HepG2 (cell line): ENCODE measurements around the gene FLAD1. TPM values are rescaled to one million over a fixed set of nuclear protein-coding genes. Genes with fewer than 3 reads are reported as not detected.

ENCODE experiments used
- JDP2 ChIP-seq: sonication (generic); formaldehyde crosslinking; IDR thresholded peaks from 2 replicates; pipeline ENCODE4 v1.8.1; 2022; ENCODE audit warnings: missing genetic modification reagents, borderline replicate concordance
- MAFF ChIP-seq: IDR thresholded peaks from 2 replicates; pipeline ENCODE4 v1.6.1; 2011; ENCODE audit warnings: low read depth, low read length, improper control_type of control experiment
- NFIB ChIP-seq: sonication (generic); formaldehyde crosslinking; IDR thresholded peaks from 2 replicates; pipeline ENCODE4 v1.9.0; 2021; ENCODE audit warnings: missing genetic modification reagents, mild to moderate bottlenecking, borderline replicate concordance
- PAF1 ChIP-seq: IDR thresholded peaks from 2 replicates; pipeline ENCODE4 v1.6.1; 2016; ENCODE audit warnings: missing genetic modification reagents, missing compliant biosample characterization
- RBM39 ChIP-seq: fragments of 200-400 bp; formaldehyde crosslinking; IDR thresholded peaks from one replicate; pipeline ENCODE4 v1.6.1; 2018; ENCODE audit warnings: antibody characterized with exemption, mild to moderate bottlenecking, low read depth, low read length; ENCODE audit not compliant: poor library complexity, severe bottlenecking
- RERE ChIP-seq: IDR thresholded peaks from 2 replicates; pipeline ENCODE4 v1.6.1; 2016; ENCODE audit warnings: low read depth, missing genetic modification reagents, missing compliant biosample characterization
- ZFYVE20 ChIP-seq: sonication (generic); formaldehyde crosslinking; IDR thresholded peaks from 2 replicates; pipeline ENCODE4 v1.8.0; 2023; ENCODE audit warnings: low read depth, mild to moderate bottlenecking, moderate library complexity, missing genetic modification reagents, borderline replicate concordance
- ZNF18 ChIP-seq: sonication (generic); formaldehyde crosslinking; IDR thresholded peaks from 2 replicates; pipeline ENCODE4 v1.8.0; 2022; ENCODE audit warnings: mild to moderate bottlenecking, missing genetic modification reagents; ENCODE audit not compliant: insufficient replicate concordance
- ZNF776 ChIP-seq: sonication (generic); formaldehyde crosslinking; IDR thresholded peaks from 2 replicates; pipeline ENCODE4 v1.4.0; 2020; ENCODE audit warnings: mild to moderate bottlenecking, missing genetic modification reagents
- ZNF883 ChIP-seq: sonication (generic); formaldehyde crosslinking; IDR thresholded peaks from 2 replicates; pipeline ENCODE4 v1.5.1; 2020; ENCODE audit warnings: mild to moderate bottlenecking, missing genetic modification reagents; ENCODE audit errors: not compliant biosample characterization
- ZSCAN20 ChIP-seq: sonication (generic); formaldehyde crosslinking; IDR thresholded peaks from 2 replicates; pipeline ENCODE4 v1.4.0; 2020; ENCODE audit warnings: missing genetic modification reagents, mild to moderate bottlenecking, borderline replicate concordance
- polyA plus RNA-seq, 8 experiments: library from polyadenylated mRNA; depleted of rRNA in 3 of 8; stranded (reverse) in 7 of 8; unstranded in 1 of 8; fragments of >200 nt; fragmentation: Illumina TruSeq in 4 of 8; extraction: Trizol in 4 of 8; gene quantifications; 2 replicates each; pipeline versions ENCODE4 v1.2.1 to v1.2.3, GENCODE V29; 2011 to 2016; ENCODE audit warnings: low read depth in 4 of 8, missing spikeins in 1 of 8, mixed read lengths in 1 of 8; ENCODE audit not compliant: insufficient read depth in 1 of 8
- total RNA-seq, 5 experiments: library from RNA; depleted of rRNA; stranded (reverse); fragments of >200 nt; fragmentation: Illumina TruSeq; extraction: Trizol; gene quantifications; 2 replicates each; pipeline ENCODE4 v1.2.3, GENCODE V29; 2016; ENCODE audit warnings: low read depth in 1 of 5
- TF ChIP-seq, protein P1 (sequence below): sonication (generic); formaldehyde crosslinking; IDR thresholded peaks from 2 replicates; pipeline ENCODE4 v1.8.0; 2022; ENCODE audit warnings: missing genetic modification reagents, mild to moderate bottlenecking, moderate library complexity, borderline replicate concordance
- TF ChIP-seq, protein P2 (sequence below): sonication (generic); formaldehyde crosslinking; IDR thresholded peaks from 2 replicates; pipeline ENCODE4 v1.4.0; 2020; ENCODE audit warnings: mild to moderate bottlenecking, missing genetic modification reagents

Gene FLAD1
- total and polyA plus RNA-seq, 2 of the 13 experiments (the other 11 are each of a cell fraction or from before 2014, with no cell fraction given) = 25.9 to 32.8 TPM

DNA sequence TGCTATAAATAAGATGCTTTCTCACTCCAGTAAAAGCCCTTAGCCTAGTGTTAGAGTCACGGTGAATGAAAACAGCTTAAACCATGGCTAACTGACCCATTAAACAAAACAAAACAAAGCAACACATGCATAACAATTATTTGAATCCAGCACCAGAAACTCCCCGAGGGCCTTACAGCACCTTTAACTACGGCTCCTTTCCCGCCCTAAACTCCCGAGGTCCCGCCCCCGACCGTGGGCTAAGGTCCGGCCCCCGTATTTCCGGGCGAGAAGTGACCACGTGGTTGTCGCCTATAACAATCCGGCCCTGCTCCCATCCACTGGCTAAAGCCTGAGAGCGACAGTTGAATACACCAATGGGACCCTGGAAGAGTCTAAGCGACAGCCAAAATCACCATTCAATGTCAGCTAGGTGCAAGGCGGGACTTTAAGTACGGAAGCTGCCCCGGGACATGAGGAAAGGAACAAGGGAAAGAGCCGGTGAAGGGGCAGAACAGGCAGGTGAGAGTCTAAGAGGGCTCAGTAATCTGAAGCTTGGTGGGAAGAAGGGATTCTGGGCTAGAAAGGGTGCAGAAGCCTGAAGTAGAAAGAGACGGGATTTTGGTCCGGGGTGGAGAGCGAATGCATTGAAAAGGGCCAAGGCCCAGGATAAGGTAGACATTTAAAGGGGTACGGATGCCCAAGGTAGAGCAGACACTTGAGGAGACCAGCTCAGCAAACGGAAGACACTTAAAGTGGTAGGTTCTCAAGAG is at the start of gene FLAD1 (continued):
- TF ChIP-seq, protein P1, sequence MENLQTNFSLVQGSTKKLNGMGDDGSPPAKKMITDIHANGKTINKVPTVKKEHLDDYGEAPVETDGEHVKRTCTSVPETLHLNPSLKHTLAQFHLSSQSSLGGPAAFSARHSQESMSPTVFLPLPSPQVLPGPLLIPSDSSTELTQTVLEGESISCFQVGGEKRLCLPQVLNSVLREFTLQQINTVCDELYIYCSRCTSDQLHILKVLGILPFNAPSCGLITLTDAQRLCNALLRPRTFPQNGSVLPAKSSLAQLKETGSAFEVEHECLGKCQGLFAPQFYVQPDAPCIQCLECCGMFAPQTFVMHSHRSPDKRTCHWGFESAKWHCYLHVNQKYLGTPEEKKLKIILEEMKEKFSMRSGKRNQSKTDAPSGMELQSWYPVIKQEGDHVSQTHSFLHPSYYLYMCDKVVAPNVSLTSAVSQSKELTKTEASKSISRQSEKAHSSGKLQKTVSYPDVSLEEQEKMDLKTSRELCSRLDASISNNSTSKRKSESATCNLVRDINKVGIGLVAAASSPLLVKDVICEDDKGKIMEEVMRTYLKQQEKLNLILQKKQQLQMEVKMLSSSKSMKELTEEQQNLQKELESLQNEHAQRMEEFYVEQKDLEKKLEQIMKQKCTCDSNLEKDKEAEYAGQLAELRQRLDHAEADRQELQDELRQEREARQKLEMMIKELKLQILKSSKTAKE = no peak
- no peak for TF ChIP-seq PAF1
- no peak for TF ChIP-seq RBM39
- no peak for TF ChIP-seq ZFYVE20 (CRISPR knock-in tag)
- no peak for TF ChIP-seq ZNF776
- TF ChIP-seq RERE (CRISPR knock-in tag) = no peak
- TF ChIP-seq, protein P2, sequence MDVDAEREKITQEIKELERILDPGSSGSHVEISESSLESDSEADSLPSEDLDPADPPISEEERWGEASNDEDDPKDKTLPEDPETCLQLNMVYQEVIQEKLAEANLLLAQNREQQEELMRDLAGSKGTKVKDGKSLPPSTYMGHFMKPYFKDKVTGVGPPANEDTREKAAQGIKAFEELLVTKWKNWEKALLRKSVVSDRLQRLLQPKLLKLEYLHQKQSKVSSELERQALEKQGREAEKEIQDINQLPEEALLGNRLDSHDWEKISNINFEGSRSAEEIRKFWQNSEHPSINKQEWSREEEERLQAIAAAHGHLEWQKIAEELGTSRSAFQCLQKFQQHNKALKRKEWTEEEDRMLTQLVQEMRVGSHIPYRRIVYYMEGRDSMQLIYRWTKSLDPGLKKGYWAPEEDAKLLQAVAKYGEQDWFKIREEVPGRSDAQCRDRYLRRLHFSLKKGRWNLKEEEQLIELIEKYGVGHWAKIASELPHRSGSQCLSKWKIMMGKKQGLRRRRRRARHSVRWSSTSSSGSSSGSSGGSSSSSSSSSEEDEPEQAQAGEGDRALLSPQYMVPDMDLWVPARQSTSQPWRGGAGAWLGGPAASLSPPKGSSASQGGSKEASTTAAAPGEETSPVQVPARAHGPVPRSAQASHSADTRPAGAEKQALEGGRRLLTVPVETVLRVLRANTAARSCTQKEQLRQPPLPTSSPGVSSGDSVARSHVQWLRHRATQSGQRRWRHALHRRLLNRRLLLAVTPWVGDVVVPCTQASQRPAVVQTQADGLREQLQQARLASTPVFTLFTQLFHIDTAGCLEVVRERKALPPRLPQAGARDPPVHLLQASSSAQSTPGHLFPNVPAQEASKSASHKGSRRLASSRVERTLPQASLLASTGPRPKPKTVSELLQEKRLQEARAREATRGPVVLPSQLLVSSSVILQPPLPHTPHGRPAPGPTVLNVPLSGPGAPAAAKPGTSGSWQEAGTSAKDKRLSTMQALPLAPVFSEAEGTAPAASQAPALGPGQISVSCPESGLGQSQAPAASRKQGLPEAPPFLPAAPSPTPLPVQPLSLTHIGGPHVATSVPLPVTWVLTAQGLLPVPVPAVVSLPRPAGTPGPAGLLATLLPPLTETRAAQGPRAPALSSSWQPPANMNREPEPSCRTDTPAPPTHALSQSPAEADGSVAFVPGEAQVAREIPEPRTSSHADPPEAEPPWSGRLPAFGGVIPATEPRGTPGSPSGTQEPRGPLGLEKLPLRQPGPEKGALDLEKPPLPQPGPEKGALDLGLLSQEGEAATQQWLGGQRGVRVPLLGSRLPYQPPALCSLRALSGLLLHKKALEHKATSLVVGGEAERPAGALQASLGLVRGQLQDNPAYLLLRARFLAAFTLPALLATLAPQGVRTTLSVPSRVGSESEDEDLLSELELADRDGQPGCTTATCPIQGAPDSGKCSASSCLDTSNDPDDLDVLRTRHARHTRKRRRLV = peak; percentile 43; the same call in 1 of the 2 replicates
- TF ChIP-seq MAFF = no peak
- TF ChIP-seq ZNF883 (CRISPR knock-in tag) = no peak
- no peak for TF ChIP-seq NFIB
- no peak for TF ChIP-seq JDP2 (CRISPR knock-in tag)
- no peak for TF ChIP-seq ZNF18 (CRISPR knock-in tag)
- TF ChIP-seq ZSCAN20 = no peak
